Uterus (tissue), 2 donors: ENCODE measurements around the gene PIK3C2G.

Source experiments
- POLR2A ChIP-seq, 2 donors: fragments of 450-650 bp; IDR thresholded peaks; one replicate each; pipeline ENCODE4 v1.6.1; 2016; ENCODE audit warnings: antibody characterized with exemption in 2 of 2, mild to moderate bottlenecking in 1 of 2, moderate library complexity in 1 of 2
- TF ChIP-seq, protein P1 (sequence below), 4 experiments: fragments of 200-600 bp in 2 of 4; fragments of 450-650 bp in 2 of 4; sonication (generic) in 2 of 4; IDR thresholded peaks; one replicate each; pipeline ENCODE4 v1.5.1; 2016 to 2019; ENCODE audit warnings: antibody characterized with exemption in 4 of 4, mild to moderate bottlenecking in 2 of 4, moderate library complexity in 1 of 4

DNA sequence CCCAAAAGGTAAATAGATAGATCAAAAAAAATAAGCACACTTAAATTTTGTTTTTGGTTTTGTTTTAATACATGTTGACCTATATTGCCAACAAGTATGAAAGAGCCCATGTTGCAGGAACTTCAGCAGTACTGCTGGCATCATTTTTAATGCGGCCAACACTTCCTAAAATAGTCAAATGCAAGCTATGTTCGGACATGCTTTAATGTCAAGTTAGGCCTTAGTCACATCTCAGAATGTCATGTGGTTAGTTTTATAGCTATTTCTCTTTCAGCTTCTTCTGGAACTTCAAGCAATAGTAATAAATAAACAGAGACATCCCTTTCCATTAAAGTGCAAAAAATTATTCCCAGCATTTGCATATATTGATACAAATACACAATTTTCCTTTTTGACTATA lies 153.4 kb downstream of the PIK3C2G start:
- TF ChIP-seq, protein P1, sequence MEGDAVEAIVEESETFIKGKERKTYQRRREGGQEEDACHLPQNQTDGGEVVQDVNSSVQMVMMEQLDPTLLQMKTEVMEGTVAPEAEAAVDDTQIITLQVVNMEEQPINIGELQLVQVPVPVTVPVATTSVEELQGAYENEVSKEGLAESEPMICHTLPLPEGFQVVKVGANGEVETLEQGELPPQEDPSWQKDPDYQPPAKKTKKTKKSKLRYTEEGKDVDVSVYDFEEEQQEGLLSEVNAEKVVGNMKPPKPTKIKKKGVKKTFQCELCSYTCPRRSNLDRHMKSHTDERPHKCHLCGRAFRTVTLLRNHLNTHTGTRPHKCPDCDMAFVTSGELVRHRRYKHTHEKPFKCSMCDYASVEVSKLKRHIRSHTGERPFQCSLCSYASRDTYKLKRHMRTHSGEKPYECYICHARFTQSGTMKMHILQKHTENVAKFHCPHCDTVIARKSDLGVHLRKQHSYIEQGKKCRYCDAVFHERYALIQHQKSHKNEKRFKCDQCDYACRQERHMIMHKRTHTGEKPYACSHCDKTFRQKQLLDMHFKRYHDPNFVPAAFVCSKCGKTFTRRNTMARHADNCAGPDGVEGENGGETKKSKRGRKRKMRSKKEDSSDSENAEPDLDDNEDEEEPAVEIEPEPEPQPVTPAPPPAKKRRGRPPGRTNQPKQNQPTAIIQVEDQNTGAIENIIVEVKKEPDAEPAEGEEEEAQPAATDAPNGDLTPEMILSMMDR (IDR thresholded peaks at IDR 0.05): no peak
- no peak for TF ChIP-seq POLR2A (IDR thresholded peaks at IDR 0.05)
